HG03039 (cell line): ENCODE results near the gene TRDMT1.

ENCODE experiments used
- ATAC-seq: cut with Tn5 transposase; IDR thresholded peaks from one replicate; pipeline ENCODE4 v1.9.1; 2021; ENCODE audit warnings: mild to moderate bottlenecking, moderate library complexity; ENCODE audit not compliant: unreplicated experiment

TRDMT1 gene

DNA sequence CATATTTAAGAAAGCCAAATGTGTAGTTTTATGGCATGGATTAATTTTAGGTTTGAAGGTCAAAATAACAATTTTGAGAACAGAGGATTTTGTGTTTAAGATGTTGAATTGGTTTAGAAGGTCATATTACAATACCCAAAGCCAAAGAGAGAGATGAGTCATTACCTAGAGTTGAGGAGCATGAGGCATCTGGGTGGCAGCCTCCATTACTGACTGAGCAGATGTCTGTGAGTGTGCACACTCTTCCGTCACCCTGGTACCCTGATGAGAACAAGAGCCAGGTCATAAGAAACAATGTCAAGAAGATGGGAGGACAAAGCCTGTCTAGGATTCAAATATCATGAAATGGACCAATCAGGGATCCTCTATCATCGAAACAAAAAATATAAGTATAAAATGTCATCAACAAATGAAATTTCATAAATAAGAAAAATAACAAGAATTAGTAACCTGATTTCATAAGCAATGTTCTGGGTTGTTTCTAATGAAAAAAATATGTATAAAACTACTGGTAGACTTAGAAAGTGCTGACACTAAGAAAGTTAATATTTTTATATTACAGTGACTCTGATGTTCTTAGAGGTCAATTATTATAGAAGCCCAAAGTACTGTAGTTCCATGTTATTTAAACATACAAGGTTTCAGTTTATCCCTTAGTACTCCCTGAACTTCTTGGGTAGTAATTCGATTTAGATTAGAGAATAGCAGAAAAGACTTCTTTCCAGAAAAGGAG lies 91.8 kb downstream of the TRDMT1 start:
- no peak for ATAC-seq

DNA sequence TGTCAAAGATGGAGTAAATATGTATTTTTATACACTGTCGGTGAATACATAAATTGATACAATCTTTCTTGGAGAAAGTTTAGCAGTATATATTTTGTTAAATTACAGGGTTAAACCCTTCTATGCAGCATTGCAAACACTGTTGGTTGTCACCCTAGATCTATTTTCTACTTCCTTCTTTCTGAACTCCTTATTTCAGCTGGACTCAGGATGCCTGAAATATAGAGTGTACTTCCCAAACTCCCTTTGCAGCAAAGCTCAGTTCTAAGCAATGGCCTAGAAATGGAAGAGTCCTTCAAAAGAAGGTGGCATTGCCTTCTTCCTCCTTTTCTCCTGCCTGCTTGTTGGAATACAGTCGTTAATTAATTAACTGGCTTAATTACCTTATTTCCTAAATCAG lies 92.4 kb downstream of the TRDMT1 start:
- no peak for ATAC-seq

DNA sequence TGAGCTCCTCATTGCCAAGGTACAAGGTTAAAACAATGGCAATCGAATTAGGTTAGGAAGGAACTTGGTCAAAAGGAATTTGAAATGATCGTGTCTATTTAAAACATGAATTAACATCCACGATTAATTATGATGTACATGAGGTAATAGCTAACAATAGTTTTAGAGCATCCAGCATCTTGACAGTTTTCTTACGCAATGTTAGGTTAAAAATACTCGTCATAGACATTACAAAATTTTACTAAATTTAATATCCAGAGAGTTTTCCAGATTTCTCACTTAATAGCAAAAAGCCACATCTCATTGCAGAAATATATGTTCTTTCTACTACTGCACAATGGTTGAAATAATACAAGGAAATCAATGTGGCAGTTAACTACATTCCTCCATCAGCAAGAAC lies 94.5 kb downstream of the TRDMT1 start:
- ATAC-seq, result no peak

- no peak for ATAC-seq
These were observed 99.6 kb downstream of the TRDMT1 start for GRCh38 chr10:17101910-17102266.

- no peak for ATAC-seq
These were observed 100.1 kb downstream of the TRDMT1 start for GRCh38 chr10:17101257-17101909.

DNA sequence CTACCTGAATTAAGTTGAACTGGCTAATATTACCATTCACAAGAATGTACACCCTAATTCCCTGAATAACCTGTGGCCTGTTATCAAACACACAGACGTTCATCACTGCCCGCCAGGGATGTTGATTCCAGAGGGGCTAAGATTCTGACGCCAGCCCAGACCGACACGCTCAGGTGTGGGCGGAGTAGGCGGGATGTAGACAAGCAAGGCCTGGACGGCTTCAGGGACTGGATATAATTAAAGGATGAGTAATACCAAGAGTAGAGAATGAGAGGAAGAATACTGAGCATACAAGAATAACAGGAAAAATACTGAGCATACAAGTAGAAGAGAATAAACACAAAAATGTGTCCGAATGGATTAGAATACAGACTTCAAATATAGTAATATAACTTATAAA lies 100.9 kb downstream of the TRDMT1 start:
- no peak for ATAC-seq

DNA sequence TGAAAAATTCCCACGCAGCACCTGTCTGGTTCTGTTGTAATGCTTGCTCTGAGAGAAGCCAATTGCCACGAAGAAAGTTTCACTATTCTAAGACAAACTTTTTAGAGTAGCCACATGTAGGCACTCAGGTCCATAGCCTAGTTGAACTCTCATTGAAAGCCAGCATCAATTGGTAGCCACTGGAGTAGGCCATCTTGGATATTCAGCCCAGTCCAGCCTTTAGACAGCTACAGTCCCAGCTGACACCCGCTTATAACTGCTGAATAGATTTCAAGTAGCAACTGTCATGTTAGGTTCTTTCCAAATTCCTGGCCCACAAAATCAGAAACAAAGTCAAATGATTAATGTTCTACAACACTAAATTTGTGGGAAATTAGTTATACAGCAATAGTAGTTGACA lies 103.5 kb downstream of the TRDMT1 start:
- no peak for ATAC-seq
